ENCODE data around the gene EXTL2. TPM values are rescaled to one million over a fixed set of nuclear protein-coding genes. Genes with fewer than 3 reads are reported as not detected.

The EXTL2 gene
- total RNA-seq, 1 experiment from 2014 or later = 37.9 TPM

DNA sequence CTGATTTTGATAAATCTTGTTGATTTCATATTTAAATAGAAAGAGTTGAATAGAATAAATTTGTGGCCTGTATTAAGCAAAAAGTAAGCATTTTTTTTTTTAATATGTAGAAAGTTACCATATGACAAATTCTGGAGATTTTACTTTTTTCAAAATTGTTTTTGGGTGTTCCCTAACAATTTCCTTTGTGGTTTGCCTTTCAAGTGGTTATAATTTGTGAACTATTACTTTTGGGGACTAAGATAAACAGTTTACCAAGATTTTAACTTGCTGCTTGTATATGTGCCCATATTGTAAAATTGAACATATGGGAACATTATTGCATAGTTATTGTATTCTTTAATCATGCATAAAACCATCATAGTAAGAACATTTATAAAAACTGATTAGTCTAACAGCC lies 35.9 kb upstream of the EXTL2 start:
- Histone ChIP-seq H2BK5ac (ENCODE audit: insufficient read length, low read length) (no peak overlapping the region), H3K79me2 (ENCODE audit: insufficient read depth, low read length) (no peaks in the 10 kb centered on the region), H4K20me1 (ENCODE audit: control insufficient read depth, insufficient read depth, insufficient read length) (no peaks in the 10 kb centered on the region), H4K91ac (ENCODE audit: insufficient read length, low read depth, low read length) (no peak overlapping the region), H3K23me2 (ENCODE audit: insufficient read length, low read depth, low read length, poor library complexity, severe bottlenecking) (no peaks in the 10 kb centered on the region), H3K27me3 (ENCODE audit: insufficient read depth, low read length) (no peaks in the 10 kb centered on the region), H2BK20ac (ENCODE audit: low read depth, low read length, poor library complexity, severe bottlenecking) (no peak overlapping the region), H3K23ac (ENCODE audit: insufficient read length, low read depth, low read length) (no peak overlapping the region), H3K9ac (ENCODE audit: extremely low read depth, insufficient read length, low read length) (no peak overlapping the region), H4K5ac (ENCODE audit: insufficient read length, low read depth, low read length) (no peak overlapping the region), H3K4me2 (ENCODE audit: insufficient read depth, insufficient read length, low read length) (no peak overlapping the region), H3K4ac (ENCODE audit: low read depth, low read length) (no peak overlapping the region), H3T11ph (ENCODE audit: low read length) (no peak overlapping the region), H2BK15ac (ENCODE audit: low read depth, low read length) (no peak overlapping the region), H2AK5ac (ENCODE audit: insufficient read length, low read length) (no peak overlapping the region), H3K79me1 (ENCODE audit: insufficient read depth, low read depth, low read length, poor library complexity, severe bottlenecking) (no peaks in the 10 kb centered on the region), H3K27ac (ENCODE audit: insufficient read length, low read depth, low read length) (no peak overlapping the region), H3K14ac (ENCODE audit: insufficient read depth, low read length) (no peak overlapping the region), H2AFZ (ENCODE audit: low read length) (no peak overlapping the region), H3K9me3 (ENCODE audit: control insufficient read depth, low read depth, low read length) (no peaks in the 10 kb centered on the region), H3K56ac (ENCODE audit: insufficient read length, low read depth, low read length) (no peak overlapping the region), H3K4me1 (ENCODE audit: insufficient read depth, low read length) (no peaks in the 10 kb centered on the region), H2BK120ac (ENCODE audit: low read depth, low read length, poor library complexity, severe bottlenecking) (no peak overlapping the region), H3K18ac (ENCODE audit: insufficient read length, low read depth, low read length) (no peak overlapping the region), H4K8ac (replicated peaks; ENCODE audit: insufficient read length, low read depth, low read length) (no peak overlapping the region), H2BK12ac (ENCODE audit: insufficient read length, low read depth, low read length) (no peak overlapping the region)
- Mint-ChIP-seq H3K27me3 (ENCODE audit: low read depth) (no peaks in the 10 kb centered on the region), H3K27ac (no peak overlapping the region), H3K36me3 (ENCODE audit: insufficient read depth in 1 of 3, low read depth in 3 of 3) (peaks cover 12 to 36% (median 19%) of the 10 kb centered on the region in 3 experiments), H3K4me3 (no peak overlapping the region), H3K9me3 (0 out of 5 replicates have a peak, but pooled peaks cover 0 to under 1% of the 10 kb centered on the region in 2 experiments), H3K4me1 (no peaks in the 10 kb centered on the region)
- DNase-seq = no peak
- TF ChIP-seq CTCF (conservative IDR thresholded peaks at IDR 0.05) = no peak
